Stomach smooth muscle (tissue), 2 donors: ENCODE results near the gene CELSR3.

Experiments used
- H3K27ac ChIP-seq: one replicate; pipeline ENCODE4 v1.7.0; 2013; ENCODE audit warnings: mild to moderate bottlenecking, low read length, inconsistent platforms
- H3K27me3 ChIP-seq, 2 donors: one replicate each; pipeline ENCODE4 v1.7.0; 2013; ENCODE audit warnings: low read length in 2 of 2; ENCODE audit not compliant: insufficient read depth in 2 of 2, control insufficient read depth in 1 of 2
- H3K36me3 ChIP-seq, 2 donors: one replicate each; pipeline ENCODE4 v1.7.0; 2013; ENCODE audit warnings: low read length in 2 of 2; ENCODE audit not compliant: control insufficient read depth in 2 of 2, insufficient read depth in 2 of 2
- H3K4me1 ChIP-seq: one replicate; pipeline ENCODE4 v1.7.0; 2013; ENCODE audit warnings: low read length; ENCODE audit not compliant: control insufficient read depth, insufficient read depth
- H3K4me3 ChIP-seq, 2 donors: one replicate each; pipeline ENCODE4 v1.7.0; 2013; ENCODE audit warnings: low read length in 2 of 2
- H3K9ac ChIP-seq, 2 donors: one replicate each; pipeline ENCODE4 v1.7.0; 2013; ENCODE audit warnings: low read length in 2 of 2, mild to moderate bottlenecking in 1 of 2
- H3K9me3 ChIP-seq, 2 donors: one replicate each; pipeline ENCODE4 v1.7.0; 2013; ENCODE audit warnings: low read length in 2 of 2; ENCODE audit not compliant: control insufficient read depth in 2 of 2
- donor health status: healthy.
- donor health status: Pancreatic carcinoma.

Gene CELSR3

GRCh38 chr3:48599077-48599501 is 63.6 kb downstream of the CELSR3 start:
- H3K9me3 ChIP-seq: no peaks in the 10 kb centered on the region
- peak overlapping the region; percentile 50 to 66 for H3K9ac ChIP-seq
- H3K36me3 ChIP-seq: peaks cover 45 to 46% of the 10 kb centered on the region in 2 donors
- H3K27ac ChIP-seq: peak overlapping the region; percentile 94
- peaks cover 0 to 2% of the 10 kb centered on the region in 2 donors for H3K27me3 ChIP-seq
- peak overlapping the region; percentile 20 to 57 for H3K4me3 ChIP-seq
- peaks cover 64% of the 10 kb centered on the region for H3K4me1 ChIP-seq

GRCh38 chr3:48598323-48599076 is 64.2 kb downstream of the CELSR3 start:
- peaks cover 65% of the 10 kb centered on the region for H3K4me1 ChIP-seq
- H3K9me3 ChIP-seq: no peaks in the 10 kb centered on the region
- H3K27ac ChIP-seq: peak overlapping the region; percentile 94
- H3K4me3 ChIP-seq: peak overlapping the region; percentile 24 to 57
- H3K36me3 ChIP-seq: peaks cover 39 to 40% of the 10 kb centered on the region in 2 donors
- H3K27me3 ChIP-seq: peaks cover 0 to 2% of the 10 kb centered on the region in 2 donors
- peak overlapping the region; percentile 66 for H3K9ac ChIP-seq

GRCh38 chr3:48597408-48597800 is 65.3 kb downstream of the CELSR3 start:
- no peak overlapping the region for H3K4me3 ChIP-seq
- peaks cover 29 to 30% of the 10 kb centered on the region in 2 donors for H3K36me3 ChIP-seq
- H3K27me3 ChIP-seq: peaks cover 0 to 2% of the 10 kb centered on the region in 2 donors
- peaks cover 65% of the 10 kb centered on the region for H3K4me1 ChIP-seq
- H3K9ac ChIP-seq: no peak overlapping the region
- no peaks in the 10 kb centered on the region for H3K9me3 ChIP-seq
- H3K27ac ChIP-seq: peak overlapping the region; percentile 94

- Histone ChIP-seq H3K9me3 (no peaks in the 10 kb centered on the region), H3K27ac (peak overlapping the region; percentile 94), H3K27me3 (peaks cover 0 to 2% of the 10 kb centered on the region in 2 donors), H3K4me3 (no peak overlapping the region), H3K4me1 (peaks cover 65% of the 10 kb centered on the region), H3K9ac (no peak overlapping the region), H3K36me3 (peaks cover 29 to 30% of the 10 kb centered on the region in 2 donors)
These were observed 65.8 kb downstream of the CELSR3 start for GRCh38 chr3:48596676-48597407.

GRCh38 chr3:48596157-48596556 is 66.5 kb downstream of the CELSR3 start:
- no peak overlapping the region for H3K4me3 ChIP-seq
- H3K4me1 ChIP-seq: peaks cover 58% of the 10 kb centered on the region
- peaks cover 23 to 25% of the 10 kb centered on the region in 2 donors for H3K36me3 ChIP-seq
- H3K9ac ChIP-seq: no peak overlapping the region
- peaks cover 0 to 2% of the 10 kb centered on the region in 2 donors for H3K27me3 ChIP-seq
- H3K9me3 ChIP-seq: no peaks in the 10 kb centered on the region
- H3K27ac ChIP-seq: peak overlapping the region; percentile 94

- Histone ChIP-seq H3K9me3 (no peaks in the 10 kb centered on the region), H3K9ac (peak overlapping the region in 1 of 2 donors; percentile 62), H3K36me3 (peaks cover 18 to 20% of the 10 kb centered on the region in 2 donors), H3K4me3 (peak overlapping the region; percentile 7 to 69), H3K4me1 (peaks cover 56% of the 10 kb centered on the region), H3K27ac (peak overlapping the region; percentile 94), H3K27me3 (peaks cover 0 to 2% of the 10 kb centered on the region in 2 donors)
These were observed 67.1 kb downstream of the CELSR3 start for GRCh38 chr3:48595526-48596121.

GRCh38 chr3:48595075-48595525 is 67.6 kb downstream of the CELSR3 start, which contains the start of gene COL7A1:
Gene COL7A1 (minus strand): TSS chr3:48595329. CDS start chr3:48595159, 170 bp downstream.
- H3K27ac ChIP-seq: peak within 1 kb of the TSS; percentile 94

GRCh38 chr3:48594417-48595049 is 68.2 kb downstream of the CELSR3 start:
- H3K4me1 ChIP-seq: peaks cover 45% of the 10 kb centered on the region
- H3K36me3 ChIP-seq: peaks cover 7 to 9% of the 10 kb centered on the region in 2 donors
- no peaks in the 10 kb centered on the region for H3K9me3 ChIP-seq
- peak overlapping the region; percentile 55 to 62 for H3K9ac ChIP-seq
- no peak overlapping the region for H3K27ac ChIP-seq
- H3K27me3 ChIP-seq: peaks cover 0 to 2% of the 10 kb centered on the region in 2 donors
- peak overlapping the region; percentile 59 to 69 for H3K4me3 ChIP-seq

More at GRCh38 chr3:48595075-48595525, 67.6 kb downstream of the CELSR3 start, which contains the start of gene COL7A1:
- Histone ChIP-seq H3K27me3 (peaks cover 0 to 2% of the 10 kb centered on the region in 2 donors), H3K9ac (peak within 1 kb of the TSS; percentile 55 to 62), H3K4me3 (peak within 1 kb of the TSS; percentile 59 to 69), H3K4me1 (peaks cover 51% of the 10 kb centered on the region), H3K9me3 (no peaks in the 10 kb centered on the region), H3K36me3 (peaks cover 13 to 14% of the 10 kb centered on the region in 2 donors)

GRCh38 chr3:48593337-48593736 is 69.3 kb downstream of the CELSR3 start:
- no peak overlapping the region for H3K27ac ChIP-seq

More at GRCh38 chr3:48593337-48593736, 69.3 kb downstream of the CELSR3 start:
- Histone ChIP-seq H3K36me3 (peaks cover 2 to 4% of the 10 kb centered on the region in 2 donors), H3K27me3 (peaks cover 0 to 2% of the 10 kb centered on the region in 2 donors), H3K4me1 (peaks cover 34% of the 10 kb centered on the region), H3K4me3 (no peak overlapping the region), H3K9me3 (no peaks in the 10 kb centered on the region), H3K9ac (no peak overlapping the region)
